ENCODE data around the gene ETFDH. TPM values are rescaled to one million over a fixed set of nuclear protein-coding genes. Genes with fewer than 3 reads are reported as not detected.
A peak's percentile ranks its signal among the peaks of the same experiment; 100 is the strongest.
"Not testable (repeated sequence)": the region's sequence is repeated elsewhere in the genome, so short reads cannot be mapped to it uniquely, and the experiment has no call there.

ETFDH gene
- total RNA-seq, 4 donors from 2014 or later: 26.4 to 68.9 (median 48.7) TPM

- DNase-seq (ENCODE audit: low spot score): no peak
- TF ChIP-seq, protein P1, sequence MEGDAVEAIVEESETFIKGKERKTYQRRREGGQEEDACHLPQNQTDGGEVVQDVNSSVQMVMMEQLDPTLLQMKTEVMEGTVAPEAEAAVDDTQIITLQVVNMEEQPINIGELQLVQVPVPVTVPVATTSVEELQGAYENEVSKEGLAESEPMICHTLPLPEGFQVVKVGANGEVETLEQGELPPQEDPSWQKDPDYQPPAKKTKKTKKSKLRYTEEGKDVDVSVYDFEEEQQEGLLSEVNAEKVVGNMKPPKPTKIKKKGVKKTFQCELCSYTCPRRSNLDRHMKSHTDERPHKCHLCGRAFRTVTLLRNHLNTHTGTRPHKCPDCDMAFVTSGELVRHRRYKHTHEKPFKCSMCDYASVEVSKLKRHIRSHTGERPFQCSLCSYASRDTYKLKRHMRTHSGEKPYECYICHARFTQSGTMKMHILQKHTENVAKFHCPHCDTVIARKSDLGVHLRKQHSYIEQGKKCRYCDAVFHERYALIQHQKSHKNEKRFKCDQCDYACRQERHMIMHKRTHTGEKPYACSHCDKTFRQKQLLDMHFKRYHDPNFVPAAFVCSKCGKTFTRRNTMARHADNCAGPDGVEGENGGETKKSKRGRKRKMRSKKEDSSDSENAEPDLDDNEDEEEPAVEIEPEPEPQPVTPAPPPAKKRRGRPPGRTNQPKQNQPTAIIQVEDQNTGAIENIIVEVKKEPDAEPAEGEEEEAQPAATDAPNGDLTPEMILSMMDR (IDR thresholded peaks at IDR 0.05): no peak
These were observed 56.1 kb downstream of the ETFDH start for GRCh38 chr4:158728236-158728635.

DNA sequence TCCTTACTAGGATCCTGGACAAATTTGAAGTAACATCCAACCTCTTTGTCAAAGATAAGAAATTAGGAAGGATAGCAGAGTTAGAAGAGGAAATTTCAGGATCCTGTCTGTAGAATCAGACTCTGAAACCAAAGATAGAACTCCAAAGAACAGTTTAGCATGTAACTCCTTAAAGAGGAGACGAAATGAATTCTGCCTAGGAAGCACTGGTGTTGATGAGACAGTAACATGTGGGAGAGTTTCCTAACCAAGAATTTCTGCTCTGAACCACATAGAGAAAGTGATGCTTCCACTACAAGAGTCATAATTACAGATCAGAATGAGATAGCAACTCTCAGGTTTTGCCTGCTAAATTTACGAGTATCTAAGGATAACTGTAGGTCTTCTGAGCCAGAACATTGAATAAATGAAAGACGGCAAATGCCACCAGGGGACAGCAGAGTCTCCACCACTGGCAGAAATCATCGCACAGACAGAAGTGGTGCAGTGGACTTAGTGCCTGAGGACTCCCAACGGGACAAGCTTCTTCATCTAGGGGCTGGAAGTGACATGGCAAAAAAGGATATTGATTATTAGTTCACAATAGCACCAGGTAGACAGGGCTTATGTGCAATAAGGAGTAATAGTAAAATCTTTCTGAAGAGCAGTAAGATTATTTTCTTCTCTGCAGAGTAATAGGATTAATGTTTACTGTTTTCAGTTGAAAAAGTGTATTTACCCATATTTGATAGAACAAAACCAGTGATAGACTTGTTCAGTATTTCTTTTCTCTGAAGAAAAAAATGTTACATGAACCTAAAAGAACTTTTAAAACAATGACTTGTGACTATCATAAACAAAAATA, 57.8 kb downstream of the ETFDH start:
- TF ChIP-seq, protein P1 (IDR thresholded peaks at IDR 0.05): peak in 1 of 3 donors; percentile 78
- ATAC-seq (ENCODE audit: low FRiP score) (peak; percentile 73), DNase-seq (ENCODE audit: low spot score) (peak; percentile 28)

More at GRCh38 chr4:158728236-158728635, 56.1 kb downstream of the ETFDH start:
- ATAC-seq (ENCODE audit: low FRiP score): no peak

DNA sequence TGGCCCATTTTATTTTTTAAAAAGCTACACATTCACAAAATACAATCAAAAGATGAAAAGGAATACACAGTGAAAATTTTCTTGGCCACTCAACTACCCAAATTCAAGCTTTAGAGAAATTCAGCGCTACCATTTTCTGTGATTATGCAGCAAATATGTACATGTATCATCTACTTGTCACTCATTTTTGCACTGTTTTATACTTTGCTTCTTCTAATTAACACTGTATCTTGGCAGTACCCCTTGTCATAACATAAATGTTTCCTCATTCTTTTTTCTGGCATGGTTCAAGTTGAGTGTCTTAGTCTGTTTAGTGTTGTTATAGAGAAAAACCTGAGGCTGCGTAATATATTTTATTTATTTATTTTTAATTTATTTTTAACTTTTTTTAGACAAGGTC, 66.8 kb downstream of the ETFDH start:
- no peak for ATAC-seq (ENCODE audit: low FRiP score)
- no peak for DNase-seq (ENCODE audit: low spot score)
- TF ChIP-seq, protein P1 (IDR thresholded peaks at IDR 0.05): no peak

DNA sequence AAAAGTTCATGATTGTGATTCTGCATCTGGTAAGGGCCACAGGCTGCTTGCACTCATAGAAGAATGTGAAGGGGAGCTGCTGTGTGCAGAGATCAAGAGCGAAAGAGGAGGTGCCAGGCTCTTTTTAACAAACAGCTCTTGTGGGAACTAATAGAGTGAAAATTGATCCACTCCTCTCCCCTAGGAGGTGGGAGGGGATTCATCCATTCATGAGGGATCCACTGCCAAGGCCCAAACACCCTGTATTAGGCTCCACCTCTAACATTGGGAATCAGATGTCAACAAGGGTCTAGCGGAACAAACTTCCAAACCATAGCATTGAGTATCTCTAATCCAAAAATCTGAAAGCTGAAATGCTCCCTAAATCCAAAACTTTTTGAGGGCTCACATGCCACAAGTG, 67.5 kb downstream of the ETFDH start:
- TF ChIP-seq, protein P1 (IDR thresholded peaks at IDR 0.05): no peak
- no peak for DNase-seq (ENCODE audit: low spot score)
- ATAC-seq (ENCODE audit: low FRiP score): no peak

- ATAC-seq (ENCODE audit: low FRiP score) (no peak), DNase-seq (ENCODE audit: low spot score) (no peak)
- TF ChIP-seq, protein P1 (IDR thresholded peaks at IDR 0.05): no peak
These were observed 69.4 kb downstream of the ETFDH start for GRCh38 chr4:158741326-158742021.

GRCh38 chr4:158746537-158746936, 74.4 kb downstream of the ETFDH start:
- not testable (repeated sequence) for DNase-seq (ENCODE audit: low spot score); ATAC-seq (ENCODE audit: low FRiP score)

- ATAC-seq (ENCODE audit: low FRiP score) (no peak), DNase-seq (ENCODE audit: low spot score) (no peak)
These were observed 78.3 kb downstream of the ETFDH start for GRCh38 chr4:158750379-158750778.

More at GRCh38 chr4:158750379-158750778, 78.3 kb downstream of the ETFDH start:
- TF ChIP-seq, protein P1 (IDR thresholded peaks at IDR 0.05): no peak

Data from omental fat pad (tissue), 4 donors.